OCI-LY1 (cell line): Measurements from ENCODE around the gene EXOC6B.

Source experiments
- EZH2 ChIP-seq: fragments of 200-600 bp; sonication (generic), shearing (Covaris generic); IDR thresholded peaks from 2 replicates; pipeline ENCODE4 v1.8.0; 2017; ENCODE audit warnings: borderline replicate concordance, mixed run types, mild to moderate bottlenecking, antibody characterized with exemption, low read length, moderate library complexity, mixed read lengths
- TF ChIP-seq, protein P1 (sequence below): fragments of 200-600 bp; sonication (generic), shearing (Covaris generic); IDR thresholded peaks from 2 replicates; pipeline ENCODE4 v1.5.1; 2017; ENCODE audit warnings: mild to moderate bottlenecking, antibody characterized with exemption, low read length, moderate library complexity, mixed read lengths

DNA sequence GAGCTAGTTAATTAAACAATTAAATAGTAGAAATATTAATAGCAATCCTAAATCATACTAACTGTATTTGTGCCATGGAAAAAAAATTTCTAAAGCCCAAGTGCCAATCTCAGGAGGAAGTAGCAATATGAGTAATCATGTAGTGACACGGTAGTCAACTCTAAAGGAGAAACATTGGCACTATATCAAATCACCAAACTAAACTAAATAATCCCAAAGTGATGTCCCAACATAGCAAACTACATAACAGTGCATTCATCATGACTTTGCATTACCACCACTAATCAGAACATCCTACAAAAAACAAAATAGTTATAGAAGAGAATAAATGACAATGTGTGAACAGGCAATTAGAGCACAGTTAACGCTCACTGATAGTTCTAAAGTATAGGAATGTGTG is 195.1 kb downstream of the EXOC6B start:
- TF ChIP-seq, protein P1, sequence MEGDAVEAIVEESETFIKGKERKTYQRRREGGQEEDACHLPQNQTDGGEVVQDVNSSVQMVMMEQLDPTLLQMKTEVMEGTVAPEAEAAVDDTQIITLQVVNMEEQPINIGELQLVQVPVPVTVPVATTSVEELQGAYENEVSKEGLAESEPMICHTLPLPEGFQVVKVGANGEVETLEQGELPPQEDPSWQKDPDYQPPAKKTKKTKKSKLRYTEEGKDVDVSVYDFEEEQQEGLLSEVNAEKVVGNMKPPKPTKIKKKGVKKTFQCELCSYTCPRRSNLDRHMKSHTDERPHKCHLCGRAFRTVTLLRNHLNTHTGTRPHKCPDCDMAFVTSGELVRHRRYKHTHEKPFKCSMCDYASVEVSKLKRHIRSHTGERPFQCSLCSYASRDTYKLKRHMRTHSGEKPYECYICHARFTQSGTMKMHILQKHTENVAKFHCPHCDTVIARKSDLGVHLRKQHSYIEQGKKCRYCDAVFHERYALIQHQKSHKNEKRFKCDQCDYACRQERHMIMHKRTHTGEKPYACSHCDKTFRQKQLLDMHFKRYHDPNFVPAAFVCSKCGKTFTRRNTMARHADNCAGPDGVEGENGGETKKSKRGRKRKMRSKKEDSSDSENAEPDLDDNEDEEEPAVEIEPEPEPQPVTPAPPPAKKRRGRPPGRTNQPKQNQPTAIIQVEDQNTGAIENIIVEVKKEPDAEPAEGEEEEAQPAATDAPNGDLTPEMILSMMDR, result no peak
- TF ChIP-seq EZH2, result no peak
